ENCODE results near the gene PRTN3.

Gene PRTN3

DNA sequence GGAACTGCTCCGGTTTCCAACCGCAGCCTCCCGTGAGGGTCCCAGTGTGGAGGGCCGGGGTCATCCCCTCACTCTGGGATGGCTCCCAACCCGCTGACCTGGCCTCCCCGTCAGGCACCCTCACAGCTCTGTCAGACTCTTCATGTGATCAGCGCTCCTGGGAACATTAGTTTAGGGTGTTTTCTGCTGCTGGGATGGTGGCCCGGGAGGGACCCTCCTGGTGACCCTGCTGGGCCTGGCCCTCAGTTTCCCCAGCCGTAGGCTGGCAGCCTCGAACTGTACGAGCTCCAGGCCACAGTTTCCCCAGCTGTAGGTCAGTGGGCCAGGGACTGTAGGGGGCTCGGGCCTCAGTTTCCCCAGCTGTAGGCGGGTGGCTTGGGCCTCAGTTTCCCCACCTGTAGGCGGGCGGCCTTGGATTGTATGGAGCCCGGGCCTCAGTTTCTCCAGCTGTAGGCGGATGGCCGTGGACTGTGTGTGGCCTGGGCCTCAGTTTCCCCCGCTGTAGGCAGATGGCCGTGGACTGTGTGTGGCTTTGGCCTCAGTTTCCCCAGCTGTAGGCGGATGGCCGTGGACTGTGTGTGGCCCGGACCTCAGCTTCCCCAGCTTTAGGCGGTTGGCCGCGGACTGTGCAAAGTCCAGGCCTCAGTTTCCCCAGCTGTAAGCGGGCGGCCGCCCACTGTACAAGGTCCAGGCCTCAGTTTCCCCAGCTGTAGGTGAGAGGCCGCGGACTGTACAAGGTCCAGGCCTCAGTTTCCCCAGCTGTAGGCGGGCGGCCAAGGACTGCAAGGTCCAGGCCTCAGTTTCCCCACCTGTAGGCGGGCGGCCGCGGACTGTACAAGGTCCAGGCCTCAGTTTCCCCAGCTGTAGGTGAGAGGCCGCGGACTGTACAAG lies 44.9 kb upstream of the PRTN3 start:
- ChIA-PET CTCF (interaction anchor here (1.0 to 1.6 kb wide), 2 partner anchors 27 to 43 kb away, joined by 3 read pairs; no protein-coding TSS in a partner anchor), POLR2A (interaction anchor here (0.6 to 1.0 kb wide), 2 partner anchors 110 to 217 kb away, joined by 3 to 4 read pairs; no protein-coding TSS in a partner anchor)
- TF ChIP-seq, protein P1, sequence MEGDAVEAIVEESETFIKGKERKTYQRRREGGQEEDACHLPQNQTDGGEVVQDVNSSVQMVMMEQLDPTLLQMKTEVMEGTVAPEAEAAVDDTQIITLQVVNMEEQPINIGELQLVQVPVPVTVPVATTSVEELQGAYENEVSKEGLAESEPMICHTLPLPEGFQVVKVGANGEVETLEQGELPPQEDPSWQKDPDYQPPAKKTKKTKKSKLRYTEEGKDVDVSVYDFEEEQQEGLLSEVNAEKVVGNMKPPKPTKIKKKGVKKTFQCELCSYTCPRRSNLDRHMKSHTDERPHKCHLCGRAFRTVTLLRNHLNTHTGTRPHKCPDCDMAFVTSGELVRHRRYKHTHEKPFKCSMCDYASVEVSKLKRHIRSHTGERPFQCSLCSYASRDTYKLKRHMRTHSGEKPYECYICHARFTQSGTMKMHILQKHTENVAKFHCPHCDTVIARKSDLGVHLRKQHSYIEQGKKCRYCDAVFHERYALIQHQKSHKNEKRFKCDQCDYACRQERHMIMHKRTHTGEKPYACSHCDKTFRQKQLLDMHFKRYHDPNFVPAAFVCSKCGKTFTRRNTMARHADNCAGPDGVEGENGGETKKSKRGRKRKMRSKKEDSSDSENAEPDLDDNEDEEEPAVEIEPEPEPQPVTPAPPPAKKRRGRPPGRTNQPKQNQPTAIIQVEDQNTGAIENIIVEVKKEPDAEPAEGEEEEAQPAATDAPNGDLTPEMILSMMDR (IDR thresholded peaks at IDR 0.05; ENCODE audit: control extremely low read depth, extremely low read depth, low read depth, missing control alignments), result no peak
- DNase-seq (ENCODE audit: extremely low spot score), result no peak

DNA sequence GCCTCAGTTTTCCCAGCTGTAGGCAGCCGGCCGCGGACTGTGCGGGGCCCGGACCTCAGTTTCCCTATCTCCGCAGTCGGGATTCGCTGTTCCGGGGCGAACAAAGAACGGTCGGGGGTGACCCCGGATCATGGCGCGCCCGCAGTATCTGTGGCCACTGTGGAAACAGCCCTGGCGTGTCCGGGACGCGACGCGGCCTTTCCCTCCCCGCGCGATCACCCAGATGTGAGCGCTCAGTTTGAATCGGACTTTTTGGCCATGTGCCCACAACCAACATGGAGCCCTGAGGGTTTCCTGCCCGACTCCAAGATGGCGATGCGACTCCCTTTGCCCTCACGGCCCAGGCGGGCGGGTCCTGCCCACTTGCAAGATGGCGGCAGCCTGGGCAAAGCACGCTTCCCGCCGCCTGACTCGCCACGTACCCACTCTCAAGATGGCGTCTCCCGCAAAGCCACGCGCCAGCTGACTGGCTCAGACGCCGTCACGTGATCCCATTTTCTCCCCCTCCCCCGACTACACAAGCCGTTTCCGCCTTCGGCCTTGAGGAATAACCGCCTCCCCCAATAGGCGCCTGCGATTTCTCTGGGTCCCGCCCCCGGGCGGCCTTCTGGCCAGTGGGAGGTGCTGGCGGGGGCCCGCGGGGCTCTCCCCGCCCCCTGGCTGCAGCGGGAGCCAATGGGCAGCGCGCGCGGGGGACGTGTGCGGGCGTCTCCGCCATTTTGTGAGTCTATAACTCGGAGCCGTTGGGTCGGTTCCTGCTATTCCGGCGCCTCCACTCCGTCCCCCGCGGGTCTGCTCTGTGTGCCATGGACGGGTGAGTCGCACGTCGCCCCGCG lies 43.9 kb upstream of the PRTN3 start, which contains the start of gene PTBP1:
Gene PTBP1, plus strand, starts transcription at position 761 of the 836 bp plus-strand sequence. Its CDS starts 46 bp downstream, at position 807.
- CTCF ChIA-PET, result no interaction called here
- POLR2A ChIA-PET, result interaction anchor here (1.0 kb wide), 1 partner anchor 216 kb away, joined by 3 read pairs; no protein-coding TSS in a partner anchor
- DNase-seq (ENCODE audit: extremely low spot score), result peak; percentile 99
- TF ChIP-seq, protein P1 (IDR thresholded peaks at IDR 0.05; ENCODE audit: control extremely low read depth, extremely low read depth, low read depth, missing control alignments), result no peak

DNA sequence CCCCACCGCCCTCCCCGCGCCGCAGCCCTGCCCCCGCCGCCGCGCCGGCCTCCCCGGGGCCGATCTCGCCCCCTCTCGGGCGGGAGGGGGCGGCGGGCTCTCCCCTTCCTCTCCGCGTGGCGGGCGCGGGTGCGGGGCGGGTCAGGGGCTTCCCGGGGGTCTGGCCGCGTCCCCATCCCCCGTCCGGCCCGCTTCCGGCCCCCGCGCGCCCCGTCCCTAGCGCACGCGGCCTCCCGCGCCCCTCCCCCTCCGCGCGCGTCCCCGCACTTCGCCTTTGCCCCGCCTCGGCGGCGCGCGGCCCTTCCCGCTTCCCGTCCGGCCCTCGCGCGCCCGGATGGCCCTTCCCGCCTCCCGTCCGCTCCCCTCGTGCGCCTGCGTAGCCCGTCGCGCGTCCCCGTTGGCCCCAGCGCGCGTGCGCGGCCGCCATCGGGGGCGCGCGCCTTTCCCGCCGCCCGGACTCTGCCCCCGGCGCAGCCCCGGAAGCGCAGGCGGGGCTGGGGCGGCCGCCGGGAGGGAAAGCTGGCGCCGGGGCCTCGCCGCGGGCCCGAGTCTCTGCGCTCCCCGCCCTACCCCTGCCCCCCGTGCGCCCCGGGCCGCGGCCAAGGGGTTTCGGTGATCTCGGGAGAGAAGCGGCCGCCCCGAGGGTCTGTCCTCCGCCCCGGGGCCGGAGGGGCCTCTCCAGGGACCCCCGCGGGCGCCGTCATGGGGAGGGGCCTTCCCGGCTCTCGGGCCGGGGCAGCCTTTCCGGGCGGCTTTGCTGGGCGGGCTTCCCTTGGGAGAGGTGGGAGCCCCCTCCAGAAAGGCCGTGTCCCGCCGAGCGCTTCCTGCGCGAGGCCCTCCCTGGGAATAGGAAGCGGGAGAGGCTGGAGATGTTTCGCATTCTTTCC lies 43.0 kb upstream of the PRTN3 start:
- ChIA-PET POLR2A (interaction anchor here (0.5 to 1.1 kb wide), 2 partner anchors 17 to 81 kb away, joined by 3 to 4 read pairs; no protein-coding TSS in a partner anchor), CTCF (no interaction called here)
- DNase-seq (ENCODE audit: extremely low spot score), result peak; percentile 98
- TF ChIP-seq, protein P1 (IDR thresholded peaks at IDR 0.05; ENCODE audit: control extremely low read depth, extremely low read depth, low read depth, missing control alignments), result no peak

DNA sequence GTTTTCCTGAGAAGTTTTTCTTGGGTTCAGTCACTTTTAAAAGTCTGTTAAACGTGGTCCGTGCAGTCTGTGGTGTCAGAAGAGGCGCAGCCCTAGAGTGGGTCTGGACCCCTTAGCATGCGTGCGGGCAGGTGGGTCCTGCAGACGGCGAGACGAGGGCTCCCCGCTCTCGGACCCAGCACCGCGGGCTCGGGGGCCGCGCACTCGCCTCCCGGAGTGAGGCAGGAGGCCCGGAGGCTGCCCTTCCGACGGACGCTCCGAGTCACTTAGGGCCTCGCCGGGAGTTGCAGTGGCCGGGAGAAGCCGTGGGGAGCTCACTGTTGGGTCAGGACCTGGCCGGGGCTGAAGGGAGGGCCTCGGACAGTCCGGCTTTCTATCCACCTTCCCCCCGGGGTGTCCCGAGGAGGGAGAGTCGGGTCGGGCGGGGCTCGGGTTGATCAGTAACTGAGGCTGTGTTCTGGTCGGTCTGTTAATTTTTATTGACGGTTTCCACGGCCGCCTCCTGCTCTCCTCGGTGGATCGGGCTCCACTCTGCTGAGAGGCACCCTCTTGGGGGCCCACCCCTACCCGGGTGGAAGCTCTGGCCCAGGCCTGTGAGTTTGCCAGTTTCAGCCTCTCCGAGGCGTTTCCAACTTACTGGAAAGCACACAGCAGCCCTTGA lies 42.3 kb upstream of the PRTN3 start:
- ChIA-PET POLR2A (interaction anchor here (0.5 to 3.3 kb wide), 4 partner anchors 12 to 81 kb away, joined by 3 to 14 read pairs (median 4); no protein-coding TSS in a partner anchor), CTCF (no interaction called here)
- TF ChIP-seq, protein P1 (IDR thresholded peaks at IDR 0.05; ENCODE audit: control extremely low read depth, extremely low read depth, low read depth, missing control alignments), result no peak
- DNase-seq (ENCODE audit: extremely low spot score), result peak; percentile 28

DNA sequence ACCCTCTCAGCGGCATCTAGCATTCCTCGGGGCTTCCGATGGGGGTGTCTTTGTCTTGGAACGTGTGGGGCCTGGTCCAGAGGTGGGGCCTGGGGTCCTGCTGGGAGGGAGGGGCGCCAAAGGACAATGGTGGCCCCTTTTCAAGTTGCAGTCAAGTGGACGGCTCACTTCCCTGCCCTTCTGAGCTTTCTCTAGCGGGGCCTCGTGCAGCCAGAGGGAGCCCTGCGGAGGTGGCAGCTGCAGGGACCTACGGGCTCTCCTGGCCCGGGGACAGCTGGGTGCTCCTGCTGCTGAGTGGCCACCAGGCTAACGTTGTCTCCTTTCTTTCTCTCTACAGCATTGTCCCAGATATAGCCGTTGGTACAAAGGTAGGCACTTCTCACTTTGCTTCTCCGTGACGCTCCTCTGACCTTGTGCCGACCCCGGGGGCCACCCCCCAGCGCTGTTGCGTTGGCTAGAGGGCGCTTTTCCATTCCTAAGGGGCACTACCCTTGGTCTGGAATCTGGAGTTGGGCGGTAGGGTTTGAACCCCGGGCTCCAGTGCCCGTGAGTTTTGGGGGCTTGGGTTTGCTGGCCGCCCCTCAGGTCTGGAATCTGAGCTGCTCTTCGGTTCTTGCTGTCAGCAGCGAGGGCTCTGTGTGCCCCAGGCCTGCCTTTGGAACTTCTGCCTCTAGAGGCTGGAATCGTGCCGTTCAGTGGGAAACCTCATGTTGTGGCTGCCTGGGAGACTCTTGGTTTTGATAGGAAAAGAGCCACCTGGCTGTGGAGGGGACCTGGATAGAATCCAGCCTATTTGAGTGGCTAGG lies 41.5 kb upstream of the PRTN3 start:
- ChIA-PET CTCF (no interaction called here), POLR2A (interaction anchor here (0.7 to 3.3 kb wide), 3 partner anchors 11 to 79 kb away, joined by 3 to 14 read pairs (median 3); no protein-coding TSS in a partner anchor)
- no peak for DNase-seq (ENCODE audit: extremely low spot score)
- TF ChIP-seq, protein P1 (IDR thresholded peaks at IDR 0.05; ENCODE audit: control extremely low read depth, extremely low read depth, low read depth, missing control alignments), result no peak

Data from GM10248 (cell line).